GM21717 (cell line): ENCODE measurements around the gene DTNB.
A peak's percentile ranks its signal among the peaks of the same experiment; 100 is the strongest.
"Not testable (repeated sequence)": the region's sequence is repeated elsewhere in the genome, so short reads cannot be mapped to it uniquely, and the experiment has no call there.

Experiments used
- ATAC-seq: cut with Tn5 transposase; IDR thresholded peaks from one replicate; pipeline ENCODE4 v1.9.1; 2021; ENCODE audit warnings: mild to moderate bottlenecking, moderate library complexity; ENCODE audit not compliant: unreplicated experiment

Gene DTNB

DNA sequence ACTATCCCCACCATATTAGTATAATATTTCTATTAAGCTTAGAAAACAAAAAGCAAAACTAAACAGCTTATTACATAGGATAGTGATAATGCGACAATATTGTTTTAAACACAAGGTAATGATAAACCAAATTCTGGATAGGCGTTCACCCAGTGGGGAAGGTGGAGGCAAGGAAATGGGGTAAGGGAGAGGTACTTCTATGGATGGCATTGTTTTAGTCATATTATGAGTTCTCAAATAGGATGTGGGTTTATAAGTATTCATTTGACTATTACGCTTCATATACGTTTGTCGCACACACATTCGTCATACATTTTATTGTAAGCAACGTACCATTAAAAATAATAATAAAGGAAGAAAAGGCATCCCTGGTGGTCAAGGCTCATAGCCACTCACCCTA, 242.8 kb downstream of the DTNB start:
- ATAC-seq = no peak

DNA sequence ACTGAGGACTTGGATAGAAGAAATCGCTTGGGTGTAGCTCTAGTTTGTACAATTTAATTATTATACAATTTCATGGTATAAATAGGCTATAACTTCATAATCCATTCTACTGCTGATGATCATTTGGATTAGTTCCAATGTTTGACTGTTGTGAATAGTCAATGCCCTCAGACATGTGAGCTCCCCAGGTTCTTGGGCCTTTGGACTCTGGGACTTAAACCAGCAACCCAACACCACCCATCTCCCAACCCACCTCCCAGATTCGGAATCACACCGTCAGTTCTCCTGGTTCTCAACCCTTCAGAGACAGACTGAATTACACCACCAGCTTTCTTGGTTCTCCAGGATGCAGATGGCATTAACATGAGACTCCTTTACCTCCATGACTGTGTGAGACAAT, 247.1 kb downstream of the DTNB start:
- no peak for ATAC-seq

GRCh38 chr2:25424426-25425028, 248.8 kb downstream of the DTNB start:
- no peak for ATAC-seq

- ATAC-seq = no peak
Observed at GRCh38 chr2:25421820-25422411, 251.5 kb downstream of the DTNB start.

DNA sequence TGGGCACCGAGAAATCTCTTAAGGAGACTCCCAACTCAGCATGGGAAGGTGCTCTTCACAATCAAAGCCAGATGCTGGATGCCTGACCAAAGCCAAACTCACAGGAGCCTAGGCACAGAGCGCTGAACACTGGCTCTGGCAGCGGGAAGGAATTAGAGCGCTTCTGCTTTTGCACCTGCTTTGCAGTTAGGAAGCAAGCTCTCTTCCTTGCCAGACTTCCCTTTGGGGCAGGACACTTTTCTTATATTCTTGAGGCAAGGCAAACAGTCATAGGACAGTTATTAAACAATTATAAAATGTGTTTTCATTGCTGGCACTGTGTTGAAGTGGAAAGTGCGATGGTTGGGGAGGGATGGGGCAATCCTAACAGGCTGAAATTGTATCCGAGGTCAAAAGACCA, 252.1 kb downstream of the DTNB start:
- no peak for ATAC-seq

DNA sequence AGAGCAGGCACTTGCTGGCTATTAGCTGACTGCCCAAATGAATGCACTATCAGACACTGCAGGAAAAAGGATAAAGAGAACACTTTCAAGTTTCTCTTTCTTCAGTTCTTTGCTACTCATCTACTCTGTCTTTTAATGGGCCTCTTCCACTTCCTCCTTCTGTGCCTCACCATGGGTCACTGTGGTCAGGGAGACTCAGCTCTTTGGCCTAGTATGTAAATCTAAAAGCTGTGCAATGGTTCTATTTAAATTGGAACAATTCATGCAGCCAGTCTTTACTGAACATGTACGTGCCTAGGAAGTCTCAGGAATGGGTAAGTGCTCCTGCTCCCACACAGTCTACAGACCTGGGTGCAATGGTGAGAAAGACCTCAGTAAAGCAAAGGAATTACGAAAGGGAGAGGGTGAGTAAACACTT, 252.5 kb downstream of the DTNB start:
- peak; percentile 43 for ATAC-seq

GRCh38 chr2:25419678-25420242, 253.6 kb downstream of the DTNB start:
- peak; percentile 56 for ATAC-seq

DNA sequence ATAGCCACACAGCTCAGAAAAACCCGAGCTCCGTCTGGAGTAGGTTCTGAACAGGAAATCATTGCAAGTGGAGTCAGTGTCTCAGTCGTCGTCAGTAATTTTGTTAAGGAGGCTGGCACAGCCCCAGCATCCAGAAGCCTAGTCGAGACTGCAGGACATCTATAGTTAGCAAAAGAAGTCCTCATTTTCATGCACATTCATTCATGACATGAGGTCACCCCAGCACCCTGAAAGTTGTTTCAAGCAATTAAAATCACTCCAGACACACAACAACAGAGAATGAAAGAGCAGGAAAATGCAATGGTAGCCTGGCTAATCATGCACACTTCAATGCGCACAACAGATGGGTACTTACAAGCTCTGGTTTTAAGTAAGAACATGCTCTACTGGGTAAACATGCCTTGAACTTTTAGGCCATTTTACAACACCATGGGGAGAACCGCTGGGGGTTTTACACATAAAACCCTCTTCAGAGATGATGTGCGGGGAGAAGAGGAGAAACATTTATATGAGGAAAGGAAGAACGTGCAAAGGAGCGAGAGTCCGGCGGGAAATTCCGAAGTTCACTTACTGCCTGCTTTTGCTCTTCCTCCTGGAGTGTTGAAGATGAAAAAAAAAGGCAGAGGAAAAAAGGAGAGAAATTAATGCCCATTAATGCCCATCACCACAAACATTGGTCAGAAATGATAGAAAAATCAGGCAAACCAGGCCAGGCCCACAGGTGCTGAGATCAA, 254.3 kb downstream of the DTNB start:
- peak; percentile 20 for ATAC-seq

- no peak for ATAC-seq
Observed at GRCh38 chr2:25417715-25418369, 255.5 kb downstream of the DTNB start.

DNA sequence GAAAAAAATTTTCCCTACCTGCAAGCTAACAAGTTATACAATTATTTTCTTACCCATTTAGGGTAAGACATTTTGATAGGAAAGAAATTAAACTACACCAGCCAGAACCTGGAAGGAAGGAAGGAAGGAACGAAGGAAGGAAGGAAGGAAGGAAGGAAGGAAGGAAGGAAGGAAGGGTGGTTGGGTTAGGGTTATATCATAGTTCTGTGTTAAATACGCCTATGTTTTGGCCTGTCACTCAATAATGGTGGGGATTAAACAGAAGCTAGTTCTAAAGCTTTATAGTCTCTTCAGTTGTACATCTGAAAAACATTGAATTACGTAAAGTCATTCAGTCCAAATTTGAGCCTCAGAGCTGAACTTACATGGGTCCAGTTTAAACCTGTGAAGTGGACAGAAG, 256.7 kb downstream of the DTNB start:
- ATAC-seq = no peak

DNA sequence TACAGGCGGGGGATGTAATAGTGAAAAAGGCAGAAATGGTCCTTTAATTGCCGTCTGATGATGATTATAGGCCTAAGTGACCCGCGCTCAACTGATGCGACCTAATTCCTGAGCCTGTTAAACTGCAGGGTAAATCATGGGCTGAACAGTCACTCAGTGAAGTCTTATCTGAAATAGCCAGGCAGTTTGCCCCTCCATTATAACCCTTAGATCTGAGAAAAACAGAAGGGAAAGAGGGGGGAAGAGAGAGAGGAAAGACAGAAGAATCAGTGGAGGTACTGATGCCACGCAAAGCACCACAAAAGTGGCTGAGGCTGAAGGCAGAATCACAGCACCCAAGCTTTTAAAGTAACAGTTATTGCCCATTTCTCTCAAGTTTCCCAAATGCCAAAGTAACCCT, 258.6 kb downstream of the DTNB start:
- no peak for ATAC-seq

- not testable (repeated sequence) for ATAC-seq
Observed at GRCh38 chr2:25413409-25413808, 260.0 kb downstream of the DTNB start.

DNA sequence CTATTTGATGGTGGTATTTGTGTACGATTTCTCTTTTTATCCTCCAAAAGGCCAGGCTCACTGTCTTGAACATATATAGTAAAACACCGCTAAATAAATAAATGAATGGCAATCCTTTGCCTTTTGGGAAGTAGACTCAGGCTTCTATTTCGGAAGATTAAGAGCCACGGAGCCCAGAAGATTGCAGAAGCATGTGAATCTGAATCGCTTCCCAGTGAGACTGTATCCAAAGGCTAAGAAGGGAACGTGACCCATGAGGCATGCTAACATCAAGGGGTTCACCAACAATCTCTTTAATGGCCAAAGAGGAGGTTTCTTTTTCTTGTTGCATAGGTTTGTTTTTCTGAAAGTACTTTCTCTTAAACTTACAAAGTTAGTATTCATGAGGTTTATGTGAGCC, 261.6 kb downstream of the DTNB start:
- no peak for ATAC-seq

DNA sequence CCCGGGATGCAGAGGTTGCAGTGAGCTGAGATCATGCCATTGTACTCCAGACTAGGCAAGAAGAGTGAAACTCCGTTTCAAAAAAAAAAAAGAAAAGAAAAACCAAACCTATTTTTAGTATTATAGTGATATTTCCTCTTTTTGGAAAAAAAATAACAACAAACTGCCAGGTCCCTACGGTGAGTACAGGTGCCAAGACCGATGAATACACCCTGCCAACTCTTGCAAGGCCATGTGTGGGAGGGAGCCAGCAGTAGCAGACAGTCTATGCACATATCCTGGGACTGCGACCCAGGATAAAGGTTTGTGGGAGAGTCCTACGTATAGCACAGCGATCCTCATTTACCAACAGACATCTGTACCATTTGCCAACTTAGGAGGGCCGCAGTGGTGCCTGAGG, 262.1 kb downstream of the DTNB start:
- no peak for ATAC-seq

DNA sequence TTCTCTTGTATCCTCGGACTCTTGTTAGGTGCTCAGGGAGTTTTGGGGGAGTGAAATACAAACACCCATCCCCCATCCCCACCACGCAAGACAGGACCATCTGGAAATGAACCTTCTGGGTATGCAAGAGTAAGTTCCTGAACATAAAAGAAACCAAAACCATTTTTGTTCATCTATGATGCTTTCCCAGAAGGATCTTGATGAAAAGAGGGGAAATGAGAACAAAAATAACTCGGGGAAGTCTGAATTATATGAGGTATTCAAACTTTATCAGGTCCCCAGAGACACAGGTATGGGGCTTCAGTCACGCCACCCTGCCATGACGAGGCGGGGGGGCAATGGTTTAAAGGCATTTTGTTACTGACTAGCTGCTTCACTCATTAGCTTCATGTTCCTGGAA, 263.0 kb downstream of the DTNB start:
- no peak for ATAC-seq

DNA sequence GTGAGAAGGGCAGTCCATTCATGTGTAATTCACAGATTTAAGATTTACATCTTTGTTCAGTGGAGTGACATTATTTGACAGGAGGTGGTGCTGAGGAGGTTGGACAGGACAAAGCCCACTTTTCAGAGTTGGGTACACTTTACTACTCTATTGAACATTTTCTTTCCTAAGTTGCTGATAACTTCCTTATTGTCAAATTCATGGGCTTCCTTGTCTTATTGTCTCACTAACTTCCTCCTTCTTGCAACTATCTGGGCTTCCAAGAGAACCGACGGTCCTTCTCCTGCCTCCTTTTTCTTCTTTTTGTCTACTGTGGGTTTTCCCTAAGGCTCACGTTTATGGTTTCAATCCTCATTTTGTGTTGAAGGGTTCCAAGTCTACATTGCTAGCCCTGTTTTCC, 263.9 kb downstream of the DTNB start:
- ATAC-seq = no peak

DNA sequence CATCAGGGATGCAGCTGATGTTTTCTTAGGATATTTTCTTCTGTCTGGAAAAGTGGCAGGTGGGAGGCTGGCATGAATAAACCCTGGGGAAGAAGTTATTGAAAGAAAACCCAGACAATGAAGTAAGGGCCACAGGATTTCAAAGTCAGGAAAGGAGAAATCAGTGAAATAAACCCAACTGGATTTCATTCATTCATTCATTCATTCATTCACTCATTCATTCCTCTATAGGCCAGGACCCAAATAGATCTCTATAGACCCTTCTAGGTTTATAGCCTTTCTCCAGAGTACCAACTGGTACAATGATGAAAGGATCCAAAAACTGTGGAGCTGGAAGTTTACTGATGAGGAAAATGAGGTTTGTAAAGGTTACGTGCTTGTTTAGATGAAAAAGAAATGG, 264.3 kb downstream of the DTNB start:
- ATAC-seq = no peak

- no peak for ATAC-seq
Observed at GRCh38 chr2:25405611-25406295, 267.6 kb downstream of the DTNB start.

GRCh38 chr2:25403120-25403760, 270.1 kb downstream of the DTNB start:
- peak; percentile 44 for ATAC-seq

DNA sequence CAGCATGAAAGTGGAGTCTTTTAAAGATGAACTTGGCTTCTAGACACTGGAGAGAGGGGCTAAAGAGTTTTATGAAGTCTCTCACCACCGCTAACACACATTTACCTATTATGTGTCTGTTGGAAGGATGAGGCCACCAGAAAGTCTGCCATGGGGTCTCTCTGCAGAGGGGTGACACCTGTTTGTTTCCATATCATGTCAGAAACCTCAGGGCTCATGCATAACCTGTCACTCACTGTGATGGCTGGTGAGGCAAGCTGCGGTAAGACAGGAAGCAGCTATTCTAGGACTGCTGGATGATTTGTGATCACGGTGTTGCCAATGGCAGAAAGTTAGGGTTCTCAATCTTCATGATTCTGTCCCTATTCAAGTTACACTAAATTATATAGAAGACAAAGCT, 270.9 kb downstream of the DTNB start:
- ATAC-seq = peak; percentile 55
